Thoracic aorta (tissue), 2 donors: ENCODE results near the gene WNK3. TPM values are rescaled to one million over a fixed set of nuclear protein-coding genes. Genes with fewer than 3 reads are reported as not detected.

Experiments
- ATAC-seq: fragments of 150-250 bp; one replicate; pipeline ENCODE4 v1.8.0; 2017; ENCODE audit warnings: low read depth; ENCODE audit not compliant: insufficient number of reproducible peaks, low FRiP score
- DNase-seq: peaks from one replicate; pipeline ENCODE4 v3.0.0-alpha.2; 2020; ENCODE audit warnings: low spot score
- H3K27ac ChIP-seq, 2 donors: fragments of 200-600 bp; sonication (generic); 1 replicate in 1 of 2; 2 replicates in 1 of 2; pipeline ENCODE4 v1.5.1; 2016; ENCODE audit warnings: mild to moderate bottlenecking in 2 of 2, moderate library complexity in 2 of 2
- H3K27me3 ChIP-seq: fragments of 200-600 bp; sonication (generic); replicated peaks from 2 replicates; pipeline ENCODE4 v1.6.0; 2016; ENCODE audit warnings: mild to moderate bottlenecking; ENCODE audit not compliant: insufficient read depth
- H3K36me3 ChIP-seq: fragments of 200-600 bp; sonication (generic); one replicate; pipeline ENCODE4 v1.5.1; 2016
- H3K4me1 ChIP-seq, 2 donors: fragments of 200-600 bp; sonication (generic); 1 replicate in 1 of 2; 2 replicates in 1 of 2; pipeline versions ENCODE4 v1.5.1 to v1.6.0; 2016; ENCODE audit warnings: low read depth in 2 of 2, mild to moderate bottlenecking in 1 of 2; ENCODE audit not compliant: control insufficient read depth in 1 of 2
- H3K4me3 ChIP-seq: fragments of 200-600 bp; sonication (generic); 2 replicates; pipeline ENCODE4 v1.5.1; 2016; ENCODE audit warnings: mild to moderate bottlenecking
- H3K9me3 ChIP-seq: fragments of 200-600 bp; sonication (generic); 2 replicates; pipeline ENCODE4 v1.5.1; 2016
- total RNA-seq, 2 donors: library from RNA; depleted of rRNA; stranded (reverse); fragments of >200 nt; gene quantifications; one replicate each; pipeline versions ENCODE4 v1.1.0 to v1.2.3, GENCODE V29; 2016
- TF ChIP-seq, protein P1 (sequence below): fragments of 200-600 bp; sonication (generic); IDR thresholded peaks from one replicate; pipeline ENCODE4 v1.5.1; 2019; ENCODE audit warnings: antibody characterized with exemption

Gene WNK3
- total RNA-seq, 2 donors from 2014 or later = 2.8 to 3.7 TPM

DNA sequence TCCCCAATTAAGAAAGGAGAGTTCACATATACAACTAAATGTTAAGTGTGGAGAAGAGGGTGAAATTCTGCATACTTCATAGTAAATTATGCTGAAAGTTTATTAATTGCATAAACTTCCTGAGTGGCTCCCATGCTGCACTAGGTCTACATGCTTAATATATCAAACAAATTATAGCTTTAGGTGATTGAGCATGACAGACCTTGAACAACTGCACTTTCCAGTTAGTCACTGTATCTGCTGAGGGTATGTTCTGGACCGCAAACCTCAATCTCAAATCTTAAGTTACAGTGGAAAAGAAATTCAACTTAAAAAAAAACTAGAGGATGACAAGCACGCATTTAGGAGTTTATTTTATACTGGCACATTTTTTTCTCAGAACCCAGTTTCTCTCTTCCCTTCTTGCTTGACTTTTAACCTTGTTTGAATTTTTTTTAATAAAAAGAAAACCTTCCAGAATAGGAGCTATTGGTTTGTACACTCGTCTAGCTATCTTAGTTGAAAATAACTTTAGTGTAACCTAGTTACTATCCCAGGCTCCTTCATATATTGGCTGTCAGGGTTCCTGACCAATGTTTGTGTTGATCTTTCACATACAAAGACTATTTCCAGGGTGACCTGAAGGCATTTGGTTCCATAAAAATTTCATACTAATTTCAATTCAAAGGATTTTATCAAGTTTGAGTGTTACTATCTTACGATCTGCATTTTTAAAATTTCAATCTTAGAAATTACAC, 164.6 kb downstream of the WNK3 start:
- Histone ChIP-seq H3K36me3 (no peaks in the 10 kb centered on the region), H3K9me3 (no peaks in the 10 kb centered on the region), H3K27me3 (no peaks in the 10 kb centered on the region), H3K27ac (no peak overlapping the region), H3K4me3 (no peak overlapping the region), H3K4me1 (no peaks in the 10 kb centered on the region)
- no peak for ATAC-seq
- TF ChIP-seq, protein P1, sequence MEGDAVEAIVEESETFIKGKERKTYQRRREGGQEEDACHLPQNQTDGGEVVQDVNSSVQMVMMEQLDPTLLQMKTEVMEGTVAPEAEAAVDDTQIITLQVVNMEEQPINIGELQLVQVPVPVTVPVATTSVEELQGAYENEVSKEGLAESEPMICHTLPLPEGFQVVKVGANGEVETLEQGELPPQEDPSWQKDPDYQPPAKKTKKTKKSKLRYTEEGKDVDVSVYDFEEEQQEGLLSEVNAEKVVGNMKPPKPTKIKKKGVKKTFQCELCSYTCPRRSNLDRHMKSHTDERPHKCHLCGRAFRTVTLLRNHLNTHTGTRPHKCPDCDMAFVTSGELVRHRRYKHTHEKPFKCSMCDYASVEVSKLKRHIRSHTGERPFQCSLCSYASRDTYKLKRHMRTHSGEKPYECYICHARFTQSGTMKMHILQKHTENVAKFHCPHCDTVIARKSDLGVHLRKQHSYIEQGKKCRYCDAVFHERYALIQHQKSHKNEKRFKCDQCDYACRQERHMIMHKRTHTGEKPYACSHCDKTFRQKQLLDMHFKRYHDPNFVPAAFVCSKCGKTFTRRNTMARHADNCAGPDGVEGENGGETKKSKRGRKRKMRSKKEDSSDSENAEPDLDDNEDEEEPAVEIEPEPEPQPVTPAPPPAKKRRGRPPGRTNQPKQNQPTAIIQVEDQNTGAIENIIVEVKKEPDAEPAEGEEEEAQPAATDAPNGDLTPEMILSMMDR = no peak
- DNase-seq = no peak

DNA sequence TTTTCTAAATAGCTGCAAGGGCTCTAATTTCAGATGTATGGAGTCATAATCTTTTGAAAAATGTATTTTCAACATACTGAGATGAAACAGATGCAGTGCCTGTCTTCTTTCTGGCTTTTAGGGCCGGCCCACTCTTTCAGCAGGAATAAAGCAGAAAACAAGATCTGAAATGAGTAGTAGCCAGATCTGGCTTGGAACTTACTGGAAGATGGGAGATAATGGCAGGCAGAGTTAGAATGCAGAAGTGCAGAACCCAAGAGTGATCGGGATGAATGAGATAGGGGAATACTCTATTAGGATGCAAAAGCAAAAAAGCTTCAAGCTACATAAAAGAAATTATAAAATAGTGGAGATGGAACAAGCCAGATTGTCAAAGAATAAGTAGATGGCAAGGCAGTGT, 173.4 kb downstream of the WNK3 start:
- Histone ChIP-seq H3K9me3 (no peaks in the 10 kb centered on the region), H3K4me1 (peaks cover 11 to 23% of the 10 kb centered on the region in 2 donors), H3K27me3 (no peaks in the 10 kb centered on the region), H3K27ac (no peak overlapping the region), H3K4me3 (no peak overlapping the region), H3K36me3 (no peaks in the 10 kb centered on the region)
- ATAC-seq = no peak
- no peak for DNase-seq
- TF ChIP-seq, protein P1 = no peak

DNA sequence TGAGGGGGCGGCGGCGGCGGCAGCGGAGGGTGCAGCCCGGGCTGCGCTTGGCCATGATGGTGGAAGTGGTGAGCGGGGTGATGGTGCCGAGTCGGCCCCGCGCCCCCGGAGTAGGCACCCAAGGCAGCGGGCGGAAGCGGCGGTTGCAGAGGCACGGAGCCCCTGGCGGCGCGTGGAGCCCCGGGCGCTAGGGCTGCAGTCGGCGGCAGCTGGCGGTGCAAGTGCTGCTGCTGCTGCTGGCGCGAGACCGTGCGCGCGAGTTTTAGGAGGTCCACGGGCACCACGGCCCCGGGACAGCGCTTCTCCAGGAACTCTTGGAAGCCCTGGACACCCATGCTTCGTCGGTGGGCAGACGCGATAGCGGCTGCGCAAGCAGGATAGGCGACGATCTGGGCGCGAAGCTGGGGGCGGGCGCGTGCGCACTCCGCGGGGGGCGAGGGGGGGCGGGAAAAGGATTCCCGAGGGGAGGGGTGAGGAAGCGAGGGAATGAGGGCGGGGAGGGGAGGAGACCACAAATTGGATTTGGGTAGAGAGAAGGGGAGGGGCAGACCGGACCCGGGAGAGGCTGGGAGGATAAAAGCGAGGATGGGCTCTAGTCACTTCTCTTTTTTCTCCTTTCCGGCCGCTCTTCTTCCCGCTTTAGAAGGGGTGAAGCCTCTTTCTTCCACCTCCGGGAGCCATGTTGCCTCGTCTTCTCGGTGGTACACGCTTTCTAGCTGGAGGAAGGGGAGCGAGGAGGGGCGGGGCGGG, 174.8 kb downstream of the WNK3 start, which contains the start of gene FAM120C:
Gene FAM120C, minus strand, starts transcription at position 391 of the 750 bp plus-strand sequence. Its CDS starts 56 bp downstream, at position 335.
- TF ChIP-seq, protein P1 = no peak

DNA sequence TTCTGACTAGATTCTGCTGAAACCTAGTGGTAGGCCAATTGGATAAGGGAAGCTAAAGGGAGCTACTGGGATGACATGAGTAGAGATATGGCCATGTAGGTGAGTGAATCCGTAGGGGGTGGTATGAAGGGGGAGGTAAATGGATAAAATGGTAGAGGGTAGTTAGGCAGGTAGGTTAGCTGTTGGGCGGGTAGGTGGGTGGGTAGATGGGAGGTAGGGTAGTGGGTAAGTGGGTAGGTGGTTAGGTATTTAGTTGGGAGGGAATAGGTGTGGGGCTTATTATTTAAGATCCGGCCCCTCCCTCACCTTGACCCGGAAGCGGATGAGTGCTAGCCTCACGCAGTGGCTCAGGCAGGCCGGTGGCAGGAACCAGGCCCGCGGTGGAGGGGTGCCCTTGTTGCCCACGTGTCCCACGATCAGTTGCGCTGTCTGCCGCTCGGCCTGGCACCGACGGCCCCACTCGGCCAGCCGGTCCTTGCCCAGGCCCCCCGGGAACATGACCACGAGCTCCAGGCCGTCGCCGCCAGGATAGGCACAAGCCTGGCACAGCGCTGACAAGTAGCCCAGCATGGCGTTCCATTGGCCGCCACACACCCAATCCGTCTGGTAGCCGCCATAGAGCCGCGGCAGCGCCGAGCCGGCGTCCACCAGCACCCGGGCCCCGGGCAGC, 175.5 kb downstream of the WNK3 start:
- Histone ChIP-seq H3K36me3 (no peaks in the 10 kb centered on the region), H3K4me3 (peak overlapping the region; percentile 84), H3K27ac (peak overlapping the region; percentile 79 to 91), H3K9me3 (no peaks in the 10 kb centered on the region), H3K4me1 (peaks cover 11 to 28% of the 10 kb centered on the region in 2 donors), H3K27me3 (no peaks in the 10 kb centered on the region)
- peak; percentile 2 for DNase-seq
- peak; percentile 27 for ATAC-seq
- TF ChIP-seq, protein P1 = no peak

More for the DNA sequence above, 174.8 kb downstream of the WNK3 start, which contains the start of gene FAM120C:
- peak within 1 kb of the TSS; percentile 84 for H3K4me3 ChIP-seq
- peak within 1 kb of the TSS; percentile 79 to 91 for H3K27ac ChIP-seq
- H3K27me3 ChIP-seq = no peaks in the 10 kb centered on the region
- DNase-seq (peak; percentile 2), ATAC-seq (peak; percentile 79)
- no peaks in the 10 kb centered on the region for H3K9me3 ChIP-seq
- peaks cover 11 to 25% of the 10 kb centered on the region in 2 donors for H3K4me1 ChIP-seq
- H3K36me3 ChIP-seq = no peaks in the 10 kb centered on the region
